Omental fat pad (tissue), 4 donors: Measurements from ENCODE around the gene PTCH1. TPM values are rescaled to one million over a fixed set of nuclear protein-coding genes. Genes with fewer than 3 reads are reported as not detected.

ENCODE experiments used
- ATAC-seq: fragments of 150-250 bp; one replicate; pipeline ENCODE4 v1.9.1; 2016; ENCODE audit warnings: mild to moderate bottlenecking, moderate library complexity; ENCODE audit not compliant: low FRiP score
- DNase-seq: peaks from one replicate; pipeline ENCODE4 v3.0.0-alpha.2; 2019; ENCODE audit warnings: low spot score
- CTCF ChIP-seq, 3 donors: fragments of 450-650 bp; IDR thresholded peaks; one replicate each; pipeline ENCODE4 v1.5.1; 2016 to 2017; ENCODE audit warnings: antibody characterized with exemption in 3 of 3, mild to moderate bottlenecking in 3 of 3, moderate library complexity in 2 of 3
- total RNA-seq, 4 donors: library from RNA; depleted of rRNA; stranded (reverse); fragments of >200 nt; gene quantifications; one replicate each; pipeline ENCODE4 v1.1.0, GENCODE V29; 2016

PTCH1 gene
- total RNA-seq, 4 donors from 2014 or later, result 3.1 to 14.2 (median 7.9) TPM

- TF ChIP-seq CTCF (IDR thresholded peaks at IDR 0.05), result no peak
- DNase-seq, result no peak
- ATAC-seq, result no peak
These were observed 56.8 kb downstream of the PTCH1 start for GRCh38 chr9:95459851-95460517.

- ATAC-seq, result no peak
- no peak for TF ChIP-seq CTCF (IDR thresholded peaks at IDR 0.05)
- DNase-seq, result no peak
These were observed 57.6 kb downstream of the PTCH1 start for GRCh38 chr9:95459178-95459577.

- no peak for TF ChIP-seq CTCF (IDR thresholded peaks at IDR 0.05)
- DNase-seq, result no peak
- ATAC-seq, result no peak
These were observed 58.1 kb downstream of the PTCH1 start for GRCh38 chr9:95458666-95459065.

GRCh38 chr9:95457769-95458168 is 59.0 kb downstream of the PTCH1 start:
- ATAC-seq (no peak), DNase-seq (no peak)
- no peak for TF ChIP-seq CTCF (IDR thresholded peaks at IDR 0.05)

- DNase-seq (no peak), ATAC-seq (no peak)
- TF ChIP-seq CTCF (IDR thresholded peaks at IDR 0.05), result no peak
These were observed 61.1 kb downstream of the PTCH1 start for GRCh38 chr9:95455714-95456113.

- no peak for TF ChIP-seq CTCF (IDR thresholded peaks at IDR 0.05)
- no peak for ATAC-seq
These were observed 64.6 kb downstream of the PTCH1 start for GRCh38 chr9:95452176-95452575.

GRCh38 chr9:95451065-95451426 is 65.7 kb downstream of the PTCH1 start:
- no peak for DNase-seq
- no peak for TF ChIP-seq CTCF (IDR thresholded peaks at IDR 0.05)
- ATAC-seq, result no peak

More at GRCh38 chr9:95452176-95452575, 64.6 kb downstream of the PTCH1 start:
- DNase-seq, result no peak
